Endothelial cell of hepatic sinusoid (primary cell): ENCODE data around the gene PXK.

ENCODE experiments used
- in situ Hi-C: cut with HindIII; loops from 2 replicates; pipeline ENCODE4 v1.10.0; 2017; ENCODE audit warnings: low sequenced_read_pairs

The PXK gene

GRCh38 chr3:58322793-58323192 is 9.9 kb upstream of the PXK start:
- in situ Hi-C loops: loop anchor here (5.0 kb wide), 1 partner anchor 90 kb away; no protein-coding TSS in a partner anchor

GRCh38 chr3:58323529-58324390 is 8.9 kb upstream of the PXK start:
- in situ Hi-C loops: loop anchor here (5.0 kb wide), 1 partner anchor 89 kb away; no protein-coding TSS in a partner anchor

GRCh38 chr3:58324391-58325390 is 8.0 kb upstream of the PXK start:
- in situ Hi-C loops: loop anchor here (5.0 kb wide), 1 partner anchor 88 kb away; no protein-coding TSS in a partner anchor

GRCh38 chr3:58325525-58325992 is 7.1 kb upstream of the PXK start:
- in situ Hi-C loops: no loop called here

- in situ Hi-C loops: no loop called here
Measured at GRCh38 chr3:58326267-58326900, 6.3 kb upstream of the PXK start.

- in situ Hi-C loops: no loop called here
Measured at GRCh38 chr3:58329150-58329921, 3.4 kb upstream of the PXK start.

- in situ Hi-C loops: no loop called here
Measured at GRCh38 chr3:58329922-58330413, 2.7 kb upstream of the PXK start.

GRCh38 chr3:58331593-58332152 is 1.0 kb upstream of the PXK start:
- in situ Hi-C loops: no loop called here

- in situ Hi-C loops: no loop called here
Measured at GRCh38 chr3:58333206-58334012, 717 bp downstream of the PXK start.

GRCh38 chr3:58334013-58334321 is 1.3 kb downstream of the PXK start:
- in situ Hi-C loops: no loop called here

- in situ Hi-C loops: no loop called here
Measured at GRCh38 chr3:58334506-58334884, 1.8 kb downstream of the PXK start.

GRCh38 chr3:58335652-58335947 is 2.9 kb downstream of the PXK start:
- in situ Hi-C loops: loop anchor here (5.0 kb wide), 1 partner anchor 47 kb away; no protein-coding TSS in a partner anchor

GRCh38 chr3:58336135-58336882 is 3.6 kb downstream of the PXK start:
- in situ Hi-C loops: loop anchor here (5.0 kb wide), 1 partner anchor 46 kb away; no protein-coding TSS in a partner anchor

- in situ Hi-C loops: loop anchor here (5.0 kb wide), 1 partner anchor 45 kb away; no protein-coding TSS in a partner anchor
Measured at GRCh38 chr3:58337190-58337589, 4.5 kb downstream of the PXK start.

- in situ Hi-C loops: loop anchor here (5.0 kb wide), 1 partner anchor 43 kb away; no protein-coding TSS in a partner anchor
Measured at GRCh38 chr3:58339146-58339545, 6.5 kb downstream of the PXK start.

GRCh38 chr3:58340594-58341244 is 8.0 kb downstream of the PXK start:
- in situ Hi-C loops: no loop called here

GRCh38 chr3:58341376-58341775 is 8.7 kb downstream of the PXK start:
- in situ Hi-C loops: no loop called here

- in situ Hi-C loops: no loop called here
Measured at GRCh38 chr3:58342676-58343075, 10.0 kb downstream of the PXK start.
